ENCODE measurements around the gene SZT2. TPM values are rescaled to one million over a fixed set of nuclear protein-coding genes. Genes with fewer than 3 reads are reported as not detected.
"Not testable (repeated sequence)": the region's sequence is repeated elsewhere in the genome, so short reads cannot be mapped to it uniquely, and the experiment has no call there.

SZT2 gene
- total RNA-seq, 2 donors from 2014 or later: 43.3 to 45.8 TPM

DNA sequence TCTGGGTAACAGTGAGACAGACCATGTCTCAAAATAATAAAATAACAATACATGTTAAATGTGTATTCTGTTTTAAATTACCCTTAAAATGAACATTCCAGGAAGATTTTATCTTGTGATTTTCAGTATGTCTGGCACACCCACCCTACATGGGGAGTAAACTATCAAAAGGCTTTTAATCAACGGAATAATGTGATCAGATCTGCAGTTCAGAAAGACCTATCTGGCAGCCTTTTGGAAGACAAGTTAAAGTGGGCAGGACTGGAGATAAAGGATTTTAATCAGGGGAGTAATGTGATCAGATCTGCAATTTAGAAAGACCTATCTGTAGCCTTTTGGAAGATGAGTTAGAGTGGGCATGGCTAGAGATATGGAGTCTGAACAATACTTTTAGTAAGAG lies 10.2 kb upstream of the SZT2 start:
- no peak for DNase-seq (ENCODE audit: low spot score)
- intact Hi-C loops (cut with DNase I): no loop called here

DNA sequence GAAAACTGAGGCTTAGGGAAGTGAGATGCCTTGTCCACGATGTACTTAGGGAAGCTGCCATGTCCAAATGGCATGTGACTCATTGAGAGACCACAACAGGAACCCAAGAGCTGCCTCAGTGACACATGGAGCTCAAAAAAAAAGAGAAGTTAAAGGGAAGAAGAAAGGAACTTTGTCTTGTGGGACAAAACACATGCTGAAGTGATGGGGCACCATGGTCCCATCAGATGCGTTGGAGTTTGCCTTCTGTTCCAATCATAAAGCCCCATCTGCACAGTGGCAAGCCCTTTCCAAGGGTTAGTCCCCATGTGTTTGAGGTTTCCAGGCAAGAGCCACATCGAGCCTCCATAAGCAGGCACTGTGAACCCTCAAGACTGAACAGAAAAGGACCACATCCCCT lies 8.1 kb upstream of the SZT2 start:
- no peak for DNase-seq (ENCODE audit: low spot score)
- intact Hi-C loops (cut with DNase I): no loop called here

DNA sequence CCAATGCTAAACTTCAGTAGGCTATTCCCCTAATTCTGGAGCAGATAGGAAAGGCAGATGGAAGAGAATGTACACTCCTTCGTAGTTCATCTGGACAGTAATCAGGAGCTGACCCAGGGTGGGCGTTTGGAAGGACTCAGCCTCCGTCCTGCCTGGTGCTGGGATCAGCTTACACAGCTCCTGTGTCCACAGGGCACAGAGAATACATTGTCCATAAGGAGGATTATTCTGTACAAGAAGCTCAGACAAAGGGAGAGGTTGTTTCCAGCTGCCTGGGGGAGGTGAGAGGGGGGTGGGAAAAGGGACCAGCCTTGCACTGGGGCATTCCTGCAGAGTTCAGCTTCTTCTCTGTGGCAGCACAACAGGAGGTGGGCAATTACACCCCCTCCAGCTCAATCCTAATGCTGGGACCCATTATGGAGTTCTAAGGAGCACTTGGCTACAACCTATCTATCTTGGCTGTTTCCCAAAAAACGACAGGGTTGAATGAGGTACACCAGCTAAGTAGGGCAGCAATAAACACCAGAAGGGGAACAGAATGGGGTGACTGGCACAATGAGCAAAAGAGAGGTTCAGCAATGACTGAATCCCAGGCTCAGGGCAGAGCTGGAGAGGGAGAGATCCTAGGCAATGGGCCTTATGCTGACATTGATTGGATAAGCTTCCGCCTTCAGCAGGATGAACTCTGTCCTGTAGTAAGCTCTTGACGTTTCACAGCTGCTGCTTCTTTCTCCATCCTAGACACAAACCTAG lies 7.5 kb upstream of the SZT2 start:
- no peak for DNase-seq (ENCODE audit: low spot score)
- intact Hi-C loops (cut with DNase I): no loop called here

DNA sequence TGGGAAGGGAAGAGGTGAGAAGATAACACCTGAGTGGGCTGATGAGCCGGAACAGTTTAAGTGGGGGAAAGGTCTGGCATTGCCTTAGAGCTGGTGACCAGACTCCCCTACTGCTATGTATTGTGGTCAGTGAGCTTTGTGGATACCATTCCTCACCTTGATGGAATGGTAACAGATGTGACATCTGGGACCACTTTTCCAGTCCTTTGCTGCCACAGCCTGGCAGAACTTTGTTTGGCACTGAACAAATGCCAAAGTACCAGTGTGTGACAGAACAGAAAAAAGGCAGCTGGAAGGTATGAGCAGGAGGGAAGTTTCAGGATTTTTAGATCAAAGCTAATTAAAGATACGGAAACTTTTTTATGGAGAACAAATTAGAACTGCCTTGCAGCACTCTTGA lies 6.2 kb upstream of the SZT2 start:
- intact Hi-C loops (cut with DNase I): no loop called here
- no peak for DNase-seq (ENCODE audit: low spot score)

DNA sequence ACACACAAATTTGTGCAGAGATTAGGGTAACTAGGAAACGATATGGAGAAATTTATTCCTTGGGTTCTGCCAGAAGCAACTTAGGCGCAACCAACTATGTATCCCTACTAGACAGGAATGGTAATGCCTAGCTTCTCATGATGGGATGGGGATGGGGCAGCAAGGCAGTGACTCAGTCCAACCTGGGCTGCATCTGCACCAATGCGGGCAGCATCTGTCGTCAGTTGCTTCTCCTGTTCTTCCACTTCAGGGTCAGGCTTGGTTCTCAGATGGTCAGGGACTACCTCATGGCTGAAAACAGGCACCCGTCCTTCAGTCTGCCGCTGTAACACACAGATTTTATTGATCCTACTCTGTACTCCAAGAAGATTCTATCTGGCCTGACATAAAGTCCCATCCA lies 3.0 kb upstream of the SZT2 start:
- intact Hi-C loops (cut with DNase I): no loop called here
- DNase-seq (ENCODE audit: low spot score): no peak

DNA sequence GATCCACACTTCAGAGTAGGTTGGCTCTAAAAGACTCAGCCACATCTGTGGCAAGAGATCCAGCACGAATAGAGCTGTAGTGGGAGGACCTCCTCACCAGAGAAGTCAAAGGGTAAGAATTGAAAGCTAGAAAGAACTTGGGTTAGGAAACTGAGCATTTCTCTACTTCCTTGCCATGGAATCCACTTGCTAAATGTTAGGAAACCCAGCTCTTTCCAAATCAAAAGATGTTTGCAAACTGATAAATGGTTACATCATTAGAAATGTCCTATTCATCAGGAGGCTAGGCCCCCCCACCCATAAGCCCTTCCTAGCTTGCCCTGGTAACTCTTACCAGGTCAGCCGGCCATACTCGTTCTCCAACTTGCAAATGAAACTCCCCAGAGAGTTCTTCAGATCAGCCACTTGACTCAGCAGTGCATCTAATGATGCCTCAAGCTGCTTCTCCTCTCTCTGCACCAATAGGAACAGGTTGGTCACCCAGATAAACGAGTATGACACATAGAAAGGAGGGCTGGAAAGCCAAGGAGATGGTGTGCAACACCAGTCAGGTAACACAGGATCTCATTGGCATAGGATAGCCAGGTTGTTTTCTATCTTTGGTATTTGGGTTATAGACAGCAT lies 1.6 kb upstream of the SZT2 start:
- DNase-seq (ENCODE audit: low spot score): no peak
- intact Hi-C loops (cut with DNase I): no loop called here

DNA sequence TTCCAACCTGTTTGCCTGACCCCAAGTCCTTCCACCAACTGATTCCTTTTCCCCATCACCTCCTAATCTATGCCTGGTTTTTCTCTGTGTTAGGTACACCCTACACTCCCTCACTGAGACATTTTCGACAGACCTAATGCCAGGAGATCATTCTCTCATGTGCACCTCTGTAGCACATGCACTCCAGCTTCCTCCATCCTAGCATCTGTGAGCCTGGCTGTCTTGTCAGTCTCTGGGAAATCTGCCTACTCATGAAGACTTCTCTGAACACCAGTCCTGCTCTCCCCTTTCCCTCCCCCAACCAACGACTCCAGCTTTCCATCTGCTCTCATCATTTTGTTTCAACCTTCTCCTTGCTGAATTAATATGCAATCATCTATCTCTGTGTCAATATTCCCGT lies 1.1 kb upstream of the SZT2 start:
- intact Hi-C loops (cut with DNase I): no loop called here
- no peak for DNase-seq (ENCODE audit: low spot score)

DNA sequence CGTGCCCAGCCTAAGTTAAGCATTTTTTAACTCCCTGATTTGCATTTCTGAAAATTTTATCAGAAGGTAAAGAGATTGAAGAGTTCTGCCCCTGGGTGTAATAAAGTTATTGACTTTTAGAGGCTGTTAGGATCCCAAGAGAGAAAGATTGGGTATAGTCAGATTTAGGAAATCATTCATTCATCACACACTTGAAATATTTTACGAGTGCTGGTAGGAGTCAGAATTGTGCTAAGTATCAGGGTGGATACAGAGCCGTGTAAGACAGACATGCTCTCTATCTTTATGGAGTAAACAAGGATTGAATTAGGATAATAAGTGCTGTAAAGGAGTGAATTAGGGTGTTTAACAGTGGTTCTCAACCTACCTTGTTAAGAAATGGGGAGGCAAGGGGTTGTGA lies 3.0 kb downstream of the SZT2 start:
- DNase-seq (ENCODE audit: low spot score): no peak
- intact Hi-C loops (cut with DNase I): no loop called here

DNA sequence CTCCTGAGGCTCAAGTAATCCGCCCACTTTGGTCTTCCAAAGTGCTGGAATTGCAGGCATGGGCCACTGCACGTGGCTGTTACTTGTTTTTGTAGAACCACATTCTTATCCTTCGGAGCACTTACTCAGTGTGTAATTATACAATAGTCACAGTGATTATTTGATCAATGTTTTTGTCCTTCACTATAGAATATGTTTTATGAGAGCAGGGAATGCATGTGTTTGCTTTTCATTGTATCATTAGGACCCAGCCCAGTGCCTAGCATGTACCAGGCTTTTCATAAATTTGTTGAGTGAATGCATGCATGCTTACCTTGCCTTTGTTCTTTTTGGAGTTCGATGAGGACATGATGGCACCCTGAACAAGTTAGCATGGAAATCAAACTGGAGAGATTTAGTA lies 5.8 kb downstream of the SZT2 start:
- no peak for DNase-seq (ENCODE audit: low spot score)
- intact Hi-C loops (cut with DNase I): no loop called here

DNA sequence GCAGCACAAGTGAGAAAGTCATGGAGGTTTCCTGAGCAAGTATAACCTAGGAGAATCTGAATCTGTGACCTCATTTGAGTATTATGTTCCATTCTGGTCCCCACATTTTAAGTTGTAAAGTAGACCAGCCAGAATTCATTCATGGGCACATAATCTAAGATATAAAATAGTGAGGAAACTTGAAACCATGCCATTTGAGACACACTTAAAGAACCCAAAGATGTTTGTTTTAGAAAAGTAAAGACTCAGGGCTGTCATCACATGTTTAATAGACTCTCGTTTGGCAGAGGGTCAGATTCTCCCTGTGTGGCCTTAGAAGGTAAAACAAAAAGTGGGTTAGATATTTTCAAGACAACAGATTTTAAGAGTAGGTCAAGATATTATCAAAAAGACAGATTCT lies 6.4 kb downstream of the SZT2 start:
- intact Hi-C loops (cut with DNase I): no loop called here
- no peak for DNase-seq (ENCODE audit: low spot score)

DNA sequence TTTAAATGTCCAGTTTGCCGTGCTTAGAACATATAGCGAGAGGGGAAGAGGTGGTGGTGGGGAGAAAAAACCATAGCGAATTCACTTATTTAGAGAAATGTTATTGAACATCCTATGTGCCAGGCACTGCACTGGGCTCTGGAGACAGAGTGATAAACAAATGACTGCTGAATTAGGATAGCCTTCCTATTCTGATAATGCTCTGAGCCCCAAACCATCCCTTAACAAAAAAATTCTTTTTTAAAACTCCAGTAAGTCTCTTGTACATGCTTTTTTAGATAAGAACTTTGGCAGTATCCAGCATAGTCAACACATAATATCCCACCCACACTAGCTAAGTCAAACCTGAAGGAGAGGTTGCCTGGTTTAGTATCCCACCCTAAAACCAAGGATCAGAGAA lies 8.5 kb downstream of the SZT2 start:
- no peak for DNase-seq (ENCODE audit: low spot score)
- intact Hi-C loops (cut with DNase I): no loop called here

DNA sequence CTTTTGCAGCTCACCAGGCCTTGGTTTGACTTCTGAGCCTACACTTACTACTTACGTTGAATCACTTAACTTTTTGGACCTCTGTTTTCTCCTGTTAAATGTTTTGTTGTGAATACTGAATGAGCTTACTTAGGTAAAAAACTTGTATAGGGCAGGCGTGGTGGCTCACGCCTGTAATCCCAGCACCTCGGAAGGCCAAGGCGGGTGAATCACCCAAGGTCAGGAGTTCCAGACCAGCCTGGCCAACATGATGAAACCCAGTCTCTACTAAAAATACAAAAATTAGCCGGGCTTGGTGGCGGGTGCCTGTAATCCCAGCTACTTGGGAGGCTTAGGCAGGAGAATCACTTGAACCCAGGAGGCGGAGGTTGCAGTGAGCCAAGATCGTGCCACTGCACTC lies 10.7 kb downstream of the SZT2 start:
- DNase-seq (ENCODE audit: low spot score); intact Hi-C loops (cut with DNase I): not testable (repeated sequence)

DNA sequence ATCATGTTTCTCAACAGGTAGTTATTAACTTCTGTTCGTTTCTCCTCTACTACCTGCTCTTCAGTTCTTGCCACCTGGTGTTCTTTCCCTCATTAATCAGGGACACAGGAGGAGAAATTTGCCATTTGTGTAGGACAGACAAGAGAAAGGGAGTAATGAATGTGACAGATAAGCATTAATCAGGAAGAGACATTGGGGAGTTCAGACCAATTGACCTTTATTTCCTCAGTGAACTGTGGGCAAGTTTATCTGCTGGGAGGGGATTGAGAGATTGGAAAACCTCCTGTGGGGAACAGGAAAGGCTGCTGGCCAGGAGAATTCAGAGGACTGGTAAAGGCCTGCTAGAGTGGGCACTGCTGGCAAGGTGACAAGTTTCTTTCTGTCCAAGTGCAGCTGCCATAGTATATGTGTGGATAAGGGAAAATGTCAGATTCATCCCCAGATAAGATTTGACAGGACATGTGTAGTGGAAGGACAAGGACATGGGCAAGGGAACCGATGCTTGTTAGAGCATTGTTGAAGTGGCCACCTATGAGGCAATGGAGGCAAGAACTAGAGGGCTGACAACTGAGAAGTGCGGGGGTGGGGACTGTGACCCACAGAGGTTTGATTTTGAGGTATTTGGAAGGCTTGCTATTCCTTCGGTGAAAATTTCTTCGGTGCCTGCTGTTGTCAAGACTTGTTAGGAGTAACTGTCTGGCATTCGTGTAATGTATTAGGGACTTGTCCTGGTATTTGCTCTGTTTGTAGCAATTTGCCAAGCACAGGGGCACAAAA lies 12.6 kb downstream of the SZT2 start:
- intact Hi-C loops (cut with DNase I): no loop called here
- no peak for DNase-seq (ENCODE audit: low spot score)

DNA sequence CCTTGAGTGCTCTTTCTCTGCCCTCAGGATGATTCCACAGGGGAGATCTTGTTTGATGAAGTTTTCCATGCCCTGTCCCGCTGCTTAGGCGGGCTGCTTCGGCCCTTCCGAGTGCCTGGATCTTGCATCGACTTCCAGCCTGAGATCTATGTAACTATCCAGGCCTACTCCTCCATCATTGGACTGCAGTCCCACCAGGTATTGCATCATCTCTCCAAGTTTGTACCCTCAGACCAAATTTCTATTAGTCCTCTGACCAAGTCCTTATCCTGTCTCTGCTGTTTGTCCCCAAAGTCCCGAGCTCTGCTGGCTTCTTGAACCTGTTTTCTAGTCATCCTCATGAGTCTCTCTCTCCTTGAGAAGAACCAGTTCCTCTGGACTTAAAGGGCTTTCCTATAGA lies 14.7 kb downstream of the SZT2 start:
- intact Hi-C loops (cut with DNase I): no loop called here

DNA sequence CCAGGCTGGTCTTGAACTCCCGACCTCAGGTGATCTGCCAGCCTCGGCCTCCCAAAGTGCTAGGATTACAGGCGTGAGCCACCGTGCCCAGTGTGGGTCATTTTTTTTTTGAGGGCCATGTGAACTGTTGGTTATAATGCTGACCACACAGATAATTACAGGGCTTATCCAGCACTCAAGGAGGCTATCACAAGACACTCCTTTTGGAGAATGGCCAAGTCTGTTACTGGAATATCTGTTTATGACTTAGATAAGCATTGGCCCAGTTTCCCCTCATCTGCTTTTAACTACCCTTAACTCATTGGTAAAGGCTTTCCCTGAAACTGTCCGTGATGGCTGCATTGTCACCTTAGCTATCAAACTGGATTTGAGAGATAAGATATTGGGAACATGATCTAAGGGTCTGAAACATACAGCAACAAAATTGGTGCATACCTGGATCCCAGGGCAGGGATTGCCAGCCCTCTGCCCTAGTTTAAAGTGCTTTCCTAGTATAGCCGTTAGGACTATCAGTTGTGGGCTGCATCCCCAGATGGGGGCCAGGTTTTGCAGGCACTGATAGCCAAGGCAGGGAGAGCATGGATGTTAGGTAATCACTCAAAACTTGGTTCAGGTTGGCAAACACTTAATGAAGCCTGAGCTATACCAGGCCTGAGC lies 15.6 kb downstream of the SZT2 start:
- DNase-seq (ENCODE audit: low spot score): no peak
- intact Hi-C loops (cut with DNase I): no loop called here

More for the DNA sequence above, 14.7 kb downstream of the SZT2 start:
- no peak for DNase-seq (ENCODE audit: low spot score)

DNA sequence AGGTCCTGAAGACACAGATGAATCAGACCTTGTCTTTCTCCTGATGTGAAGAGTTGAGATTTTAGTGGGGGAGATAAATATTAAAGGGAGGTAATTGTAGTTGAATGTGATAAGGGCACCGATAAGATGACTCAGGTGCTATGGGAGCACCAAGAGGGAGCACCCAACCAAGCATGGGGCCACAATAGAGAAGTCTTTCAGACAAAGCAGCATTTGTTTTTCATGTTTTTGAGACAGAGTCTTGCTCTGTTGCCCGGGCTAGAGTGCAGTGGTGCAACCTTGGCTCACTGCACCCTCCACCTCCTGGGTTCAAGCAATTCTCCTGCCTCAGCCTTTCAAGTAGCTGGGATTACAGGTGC lies 16.2 kb downstream of the SZT2 start:
- intact Hi-C loops (cut with DNase I): no loop called here
- DNase-seq (ENCODE audit: low spot score): no peak

DNA sequence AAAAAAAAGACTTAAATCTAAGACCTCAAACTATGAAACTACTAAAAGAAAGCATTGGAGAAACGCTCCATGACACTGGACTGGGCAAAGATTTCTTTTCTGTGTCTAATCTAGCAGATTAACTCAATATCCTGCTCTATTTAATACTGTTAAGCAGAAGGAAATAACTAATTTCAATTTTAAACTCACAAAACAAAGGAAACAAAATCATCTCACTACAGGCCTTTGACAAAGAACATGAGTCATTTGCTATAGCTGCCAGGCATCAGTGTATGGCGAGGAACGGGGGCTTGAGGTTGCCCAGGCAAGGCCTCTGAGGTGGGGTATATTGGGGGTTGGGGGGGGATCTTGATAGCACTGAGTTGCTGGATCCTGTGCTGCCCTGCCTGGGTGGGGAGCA lies 20.9 kb downstream of the SZT2 start:
- intact Hi-C loops (cut with DNase I): no loop called here
- DNase-seq (ENCODE audit: low spot score): no peak

DNA sequence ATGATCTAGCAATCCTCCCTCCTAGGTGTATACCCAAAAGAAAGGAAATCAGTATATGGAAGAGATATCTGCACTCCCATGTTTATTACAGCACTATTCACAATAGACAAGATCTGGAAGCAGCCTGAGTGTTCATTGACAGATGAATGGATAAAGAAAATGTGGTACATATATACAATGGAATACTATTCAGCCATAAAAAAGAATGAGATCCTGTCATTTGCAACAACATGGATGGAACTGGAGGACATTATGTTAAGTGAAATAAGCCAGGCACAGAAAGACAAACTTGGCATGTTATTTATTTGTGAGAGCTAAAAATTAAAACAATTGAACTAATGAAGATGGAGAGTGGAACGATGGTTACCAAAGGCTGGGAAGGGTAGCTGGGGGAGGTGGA lies 23.7 kb downstream of the SZT2 start:
- intact Hi-C loops (cut with DNase I); DNase-seq (ENCODE audit: low spot score): not testable (repeated sequence)

DNA sequence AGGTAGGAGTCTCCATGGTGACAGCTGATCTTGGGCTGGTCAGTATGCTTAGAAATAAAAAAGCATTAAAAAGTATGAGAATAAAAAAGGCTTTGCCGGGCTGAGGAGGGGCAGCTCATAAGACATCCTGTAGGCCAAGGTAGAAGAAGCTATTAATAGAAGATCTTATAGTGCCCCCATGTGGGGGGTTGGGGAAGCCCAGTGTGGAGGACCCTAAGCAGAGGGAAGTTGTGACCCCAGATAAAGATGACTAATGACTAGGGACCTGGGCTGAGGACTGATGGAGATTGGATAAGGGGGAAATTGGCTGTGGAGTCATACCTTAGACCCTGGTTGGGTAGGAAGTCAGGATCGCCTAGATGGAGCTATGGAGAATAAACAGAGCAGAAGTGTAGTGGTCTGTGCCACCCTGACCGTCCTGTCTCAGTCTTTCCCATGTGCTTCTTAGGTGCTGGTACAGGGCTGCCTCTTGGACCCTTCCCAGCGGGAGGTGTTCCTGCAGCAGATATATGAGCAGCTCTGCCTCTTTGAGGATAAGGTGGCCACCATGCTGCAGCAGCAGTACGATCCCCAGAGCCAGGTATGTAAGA lies 25.0 kb downstream of the SZT2 start:
- intact Hi-C loops (cut with DNase I): loop anchor here in 1 of 2 donors (5.0 kb wide), 1 partner anchor 187 kb away; no protein-coding TSS in a partner anchor
- no peak for DNase-seq (ENCODE audit: low spot score)

DNA sequence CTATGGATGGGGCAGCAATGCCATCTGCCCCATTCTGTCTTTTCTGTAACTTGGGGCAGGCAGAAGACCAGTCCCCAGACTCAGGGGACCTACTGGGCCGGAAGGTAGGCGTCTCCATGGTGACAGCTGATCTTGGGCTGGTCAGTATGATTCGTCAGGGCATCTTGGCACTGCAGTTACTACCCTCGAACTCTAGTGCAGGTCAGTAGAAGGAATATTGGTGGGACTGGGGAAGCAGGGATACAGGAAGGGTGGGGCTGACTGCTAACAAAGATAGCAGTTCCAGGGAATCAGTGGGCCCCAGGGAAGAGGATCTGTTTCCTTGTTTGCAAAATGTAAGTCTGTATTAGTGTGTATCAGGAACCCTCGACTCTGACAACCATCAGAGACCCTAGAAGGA lies 26.2 kb downstream of the SZT2 start:
- intact Hi-C loops (cut with DNase I): loop anchor here in 1 of 2 donors (5.0 kb wide), 1 partner anchor 189 kb away; no protein-coding TSS in a partner anchor
- peak; percentile 36 for DNase-seq (ENCODE audit: low spot score)
